Ishikawa (cell line): Measurements from ENCODE around the gene ING5.

ENCODE experiments used
- CEBPB ChIP-seq: IDR thresholded peaks from 2 replicates; pipeline ENCODE4 v1.6.1; 2012
- CREB1 ChIP-seq: IDR thresholded peaks from 2 replicates; pipeline ENCODE4 v1.6.1; 2012; ENCODE audit warnings: low read depth
- EP300 ChIP-seq: IDR thresholded peaks from 2 replicates; pipeline ENCODE4 v1.6.1; 2012; ENCODE audit warnings: borderline replicate concordance
- RAD21 ChIP-seq: IDR thresholded peaks from 2 replicates; pipeline ENCODE4 v1.6.1; 2012; ENCODE audit warnings: low read depth
- TAF1 ChIP-seq: IDR thresholded peaks from 2 replicates; pipeline ENCODE4 v1.6.1; 2012; ENCODE audit warnings: low read depth, mild to moderate bottlenecking
- TCF12 ChIP-seq: IDR thresholded peaks from 2 replicates; pipeline ENCODE4 v1.6.1; 2012; ENCODE audit warnings: low read depth
- YY1 ChIP-seq: IDR thresholded peaks from 2 replicates; pipeline ENCODE4 v1.6.1; 2012; ENCODE audit warnings: low read depth
- ZBTB7A ChIP-seq: IDR thresholded peaks from 2 replicates; pipeline ENCODE4 v1.6.1; 2012; ENCODE audit warnings: low read depth
- TF ChIP-seq, protein P1 (sequence below): IDR thresholded peaks from 2 replicates; pipeline ENCODE4 v1.6.1; 2012
- TF ChIP-seq, protein P2 (sequence below): IDR thresholded peaks from 2 replicates; pipeline ENCODE4 v1.6.1; 2012; ENCODE audit warnings: low read depth, mild to moderate bottlenecking
- TF ChIP-seq, protein P3 (sequence below): IDR thresholded peaks from 2 replicates; pipeline ENCODE4 v1.6.1; 2012

- TF ChIP-seq, protein P1, sequence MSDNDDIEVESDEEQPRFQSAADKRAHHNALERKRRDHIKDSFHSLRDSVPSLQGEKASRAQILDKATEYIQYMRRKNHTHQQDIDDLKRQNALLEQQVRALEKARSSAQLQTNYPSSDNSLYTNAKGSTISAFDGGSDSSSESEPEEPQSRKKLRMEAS = no peak
- TF ChIP-seq EP300 (no peak), YY1 (no peak), RAD21 (no peak), TCF12 (no peak), CREB1 (no peak), ZBTB7A (no peak), TAF1 (no peak), CEBPB (no peak)
- TF ChIP-seq, protein P2, sequence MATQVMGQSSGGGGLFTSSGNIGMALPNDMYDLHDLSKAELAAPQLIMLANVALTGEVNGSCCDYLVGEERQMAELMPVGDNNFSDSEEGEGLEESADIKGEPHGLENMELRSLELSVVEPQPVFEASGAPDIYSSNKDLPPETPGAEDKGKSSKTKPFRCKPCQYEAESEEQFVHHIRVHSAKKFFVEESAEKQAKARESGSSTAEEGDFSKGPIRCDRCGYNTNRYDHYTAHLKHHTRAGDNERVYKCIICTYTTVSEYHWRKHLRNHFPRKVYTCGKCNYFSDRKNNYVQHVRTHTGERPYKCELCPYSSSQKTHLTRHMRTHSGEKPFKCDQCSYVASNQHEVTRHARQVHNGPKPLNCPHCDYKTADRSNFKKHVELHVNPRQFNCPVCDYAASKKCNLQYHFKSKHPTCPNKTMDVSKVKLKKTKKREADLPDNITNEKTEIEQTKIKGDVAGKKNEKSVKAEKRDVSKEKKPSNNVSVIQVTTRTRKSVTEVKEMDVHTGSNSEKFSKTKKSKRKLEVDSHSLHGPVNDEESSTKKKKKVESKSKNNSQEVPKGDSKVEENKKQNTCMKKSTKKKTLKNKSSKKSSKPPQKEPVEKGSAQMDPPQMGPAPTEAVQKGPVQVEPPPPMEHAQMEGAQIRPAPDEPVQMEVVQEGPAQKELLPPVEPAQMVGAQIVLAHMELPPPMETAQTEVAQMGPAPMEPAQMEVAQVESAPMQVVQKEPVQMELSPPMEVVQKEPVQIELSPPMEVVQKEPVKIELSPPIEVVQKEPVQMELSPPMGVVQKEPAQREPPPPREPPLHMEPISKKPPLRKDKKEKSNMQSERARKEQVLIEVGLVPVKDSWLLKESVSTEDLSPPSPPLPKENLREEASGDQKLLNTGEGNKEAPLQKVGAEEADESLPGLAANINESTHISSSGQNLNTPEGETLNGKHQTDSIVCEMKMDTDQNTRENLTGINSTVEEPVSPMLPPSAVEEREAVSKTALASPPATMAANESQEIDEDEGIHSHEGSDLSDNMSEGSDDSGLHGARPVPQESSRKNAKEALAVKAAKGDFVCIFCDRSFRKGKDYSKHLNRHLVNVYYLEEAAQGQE = no peak
- TF ChIP-seq, protein P3, sequence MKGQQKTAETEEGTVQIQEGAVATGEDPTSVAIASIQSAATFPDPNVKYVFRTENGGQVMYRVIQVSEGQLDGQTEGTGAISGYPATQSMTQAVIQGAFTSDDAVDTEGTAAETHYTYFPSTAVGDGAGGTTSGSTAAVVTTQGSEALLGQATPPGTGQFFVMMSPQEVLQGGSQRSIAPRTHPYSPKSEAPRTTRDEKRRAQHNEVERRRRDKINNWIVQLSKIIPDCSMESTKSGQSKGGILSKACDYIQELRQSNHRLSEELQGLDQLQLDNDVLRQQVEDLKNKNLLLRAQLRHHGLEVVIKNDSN = no peak
Observed at GRCh38 chr2:241677392-241677791, 24.4 kb upstream of the ING5 start.
